Osteocyte (in vitro differentiated cells): Measurements from ENCODE around the gene CD180. TPM values are rescaled to one million over a fixed set of nuclear protein-coding genes. Genes with fewer than 3 reads are reported as not detected.

Experiments used
- DNase-seq: peaks from one replicate; pipeline ENCODE4 v3.0.0; 2021; ENCODE audit warnings: mixed read lengths; ENCODE audit not compliant: unreplicated experiment; ENCODE audit errors: extremely low spot score
- H3K27ac Mint-ChIP-seq: one replicate; pipeline ENCODE4 v1.8.0; 2021; ENCODE audit warnings: mild to moderate bottlenecking, mixed read lengths; ENCODE audit not compliant: unreplicated experiment
- H3K27me3 Mint-ChIP-seq: one replicate; pipeline ENCODE4 v1.8.0; 2021; ENCODE audit warnings: mixed read lengths; ENCODE audit not compliant: unreplicated experiment
- H3K36me3 Mint-ChIP-seq: one replicate; pipeline ENCODE4 v1.8.0; 2021; ENCODE audit warnings: mixed read lengths; ENCODE audit not compliant: unreplicated experiment
- H3K4me1 Mint-ChIP-seq: one replicate; pipeline ENCODE4 v1.8.0; 2021; ENCODE audit warnings: mixed read lengths; ENCODE audit not compliant: unreplicated experiment
- H3K4me3 Mint-ChIP-seq: one replicate; pipeline ENCODE4 v1.8.0; 2021; ENCODE audit warnings: mild to moderate bottlenecking, moderate library complexity, mixed read lengths; ENCODE audit not compliant: unreplicated experiment
- H3K9me3 Mint-ChIP-seq: one replicate; pipeline ENCODE4 v1.8.0; 2021; ENCODE audit warnings: mixed read lengths; ENCODE audit not compliant: unreplicated experiment
- CTCF ChIP-seq: fragments of 200-600 bp; sonication (generic); IDR thresholded peaks from 2 replicates; pipeline ENCODE4 v1.5.0; 2021; ENCODE audit warnings: antibody characterized with exemption, mild to moderate bottlenecking, moderate library complexity
- total RNA-seq: library from RNA; stranded (reverse); gene quantifications from 2 replicates; pipeline ENCODE4 v1.2.1, GENCODE V29; 2021

Gene CD180
- total RNA-seq, 1 donor from 2014 or later, result not detected

- H3K36me3 Mint-ChIP-seq, result no peaks in the 10 kb centered on the region
- no peak for TF ChIP-seq CTCF
- H3K4me3 Mint-ChIP-seq, result no peak overlapping the region
- no peak overlapping the region for H3K27ac Mint-ChIP-seq
- H3K9me3 Mint-ChIP-seq, result no peaks in the 10 kb centered on the region
- H3K4me1 Mint-ChIP-seq, result peaks cover 11% of the 10 kb centered on the region
- peaks cover 3% of the 10 kb centered on the region for H3K27me3 Mint-ChIP-seq
- no peak for DNase-seq
Measured at GRCh38 chr5:67183859-67184258, 12.7 kb downstream of the CD180 start.

- H3K9me3 Mint-ChIP-seq, result peaks cover 2% of the 10 kb centered on the region
- no peak overlapping the region for H3K4me3 Mint-ChIP-seq
- peaks cover under 1% of the 10 kb centered on the region for H3K27me3 Mint-ChIP-seq
- peaks cover 11% of the 10 kb centered on the region for H3K4me1 Mint-ChIP-seq
- DNase-seq, result no peak
- peak overlapping the region; percentile 60 for H3K27ac Mint-ChIP-seq
- H3K36me3 Mint-ChIP-seq, result no peaks in the 10 kb centered on the region
- no peak for TF ChIP-seq CTCF
Measured at GRCh38 chr5:67182301-67182790, 14.3 kb downstream of the CD180 start.

GRCh38 chr5:67181648-67182221 is 14.9 kb downstream of the CD180 start:
- no peak for TF ChIP-seq CTCF
- Mint-ChIP-seq H3K4me3 (no peak overlapping the region), H3K27ac (no peak overlapping the region)

GRCh38 chr5:67179697-67180361 is 16.8 kb downstream of the CD180 start:
- no peak for DNase-seq
- peaks cover 11% of the 10 kb centered on the region for H3K4me1 Mint-ChIP-seq
- no peak overlapping the region for H3K4me3 Mint-ChIP-seq
- H3K36me3 Mint-ChIP-seq, result no peaks in the 10 kb centered on the region
- H3K27me3 Mint-ChIP-seq, result no peaks in the 10 kb centered on the region
- peaks cover 11% of the 10 kb centered on the region for H3K9me3 Mint-ChIP-seq
- TF ChIP-seq CTCF, result no peak
- H3K27ac Mint-ChIP-seq, result no peak overlapping the region

More at GRCh38 chr5:67181648-67182221, 14.9 kb downstream of the CD180 start:
- peaks cover 11% of the 10 kb centered on the region for H3K4me1 Mint-ChIP-seq
- DNase-seq, result no peak
- H3K27me3 Mint-ChIP-seq, result no peaks in the 10 kb centered on the region
- H3K36me3 Mint-ChIP-seq, result no peaks in the 10 kb centered on the region
- H3K9me3 Mint-ChIP-seq, result peaks cover 8% of the 10 kb centered on the region

- H3K9me3 Mint-ChIP-seq, result peaks cover 11% of the 10 kb centered on the region
- H3K27ac Mint-ChIP-seq, result no peak overlapping the region
- DNase-seq, result no peak
- H3K27me3 Mint-ChIP-seq, result no peaks in the 10 kb centered on the region
- no peak for TF ChIP-seq CTCF
- no peaks in the 10 kb centered on the region for H3K36me3 Mint-ChIP-seq
- no peak overlapping the region for H3K4me3 Mint-ChIP-seq
- peaks cover 11% of the 10 kb centered on the region for H3K4me1 Mint-ChIP-seq
Measured at GRCh38 chr5:67178966-67179365, 17.6 kb downstream of the CD180 start.
